Stromal cell of bone marrow (primary cell): ENCODE measurements around the gene TAL2.
A peak's percentile ranks its signal among the peaks of the same experiment; 100 is the strongest.

Source experiments
- DNase-seq: peaks from one replicate; pipeline ENCODE4 v3.0.0-alpha.2; 2012; ENCODE audit warnings: low read depth

The TAL2 gene

DNA sequence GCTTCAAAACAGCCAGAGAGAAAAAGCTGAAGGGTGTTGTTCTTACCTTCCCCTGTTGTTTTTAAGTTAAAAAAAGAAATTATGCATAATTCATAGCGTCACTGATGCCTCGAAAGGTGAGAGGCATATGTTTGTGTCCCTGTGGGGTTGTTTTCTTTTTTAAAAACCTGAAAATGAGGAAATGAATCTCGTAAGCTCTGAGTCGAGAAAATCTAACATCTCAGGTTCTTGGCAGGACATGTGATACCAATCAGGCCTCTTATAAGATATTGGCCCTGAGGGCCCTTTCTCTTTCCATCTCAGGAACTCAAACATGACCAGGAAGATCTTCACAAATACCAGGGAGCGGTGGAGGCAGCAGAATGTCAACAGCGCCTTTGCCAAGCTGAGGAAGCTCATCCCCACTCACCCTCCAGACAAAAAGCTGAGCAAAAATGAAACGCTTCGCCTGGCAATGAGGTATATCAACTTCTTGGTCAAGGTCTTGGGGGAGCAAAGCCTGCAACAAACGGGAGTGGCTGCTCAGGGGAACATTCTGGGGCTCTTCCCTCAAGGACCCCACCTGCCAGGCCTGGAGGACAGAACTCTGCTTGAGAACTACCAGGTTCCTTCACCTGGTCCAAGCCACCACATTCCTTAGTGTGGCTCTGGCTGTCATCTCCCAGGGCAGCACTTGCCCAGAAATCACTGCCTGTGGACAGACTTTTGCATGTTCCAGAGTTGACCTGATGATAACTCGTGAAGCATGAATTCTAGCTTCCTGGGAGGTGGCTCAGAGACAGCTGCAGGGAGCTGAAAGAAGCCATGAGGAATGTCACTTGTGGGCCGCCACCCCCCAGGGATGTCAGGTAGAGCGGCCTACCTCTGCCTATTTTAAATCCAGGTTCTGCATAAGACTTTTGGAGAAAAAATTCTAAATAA is at the start of gene TAL2:
TAL2 (plus strand) TSS at position 274 of the 921 bp plus-strand sequence; CDS start at position 314, 40 bp downstream.
- no peak for DNase-seq

DNA sequence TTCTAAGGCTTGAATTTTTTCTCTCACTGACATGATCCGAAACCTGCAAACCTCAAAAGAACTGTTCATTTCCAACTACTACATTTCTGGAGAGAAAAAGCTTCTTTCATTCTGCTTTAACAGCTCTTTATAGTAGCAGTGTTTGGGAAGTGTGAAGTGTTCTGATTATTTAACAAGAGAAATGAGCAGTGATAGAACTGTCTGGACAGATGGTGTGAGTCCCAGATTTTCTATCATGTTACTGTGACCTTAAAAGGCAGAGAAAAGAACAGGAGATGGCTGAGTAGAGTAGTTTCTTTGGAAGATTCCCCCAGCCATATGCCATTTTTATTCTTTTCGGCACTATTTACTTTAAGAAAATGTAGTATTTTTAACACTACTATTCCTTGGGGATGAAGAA is 41.3 kb upstream of the TAL2 start:
- no peak for DNase-seq

GRCh38 chr9:105625088-105625487 is 37.2 kb upstream of the TAL2 start:
- no peak for DNase-seq

GRCh38 chr9:105632807-105633206 is 29.4 kb upstream of the TAL2 start:
- no peak for DNase-seq

- no peak for DNase-seq
Observed at GRCh38 chr9:105633411-105633810, 28.8 kb upstream of the TAL2 start.

GRCh38 chr9:105636331-105636730 is 25.9 kb upstream of the TAL2 start:
- DNase-seq: no peak

DNA sequence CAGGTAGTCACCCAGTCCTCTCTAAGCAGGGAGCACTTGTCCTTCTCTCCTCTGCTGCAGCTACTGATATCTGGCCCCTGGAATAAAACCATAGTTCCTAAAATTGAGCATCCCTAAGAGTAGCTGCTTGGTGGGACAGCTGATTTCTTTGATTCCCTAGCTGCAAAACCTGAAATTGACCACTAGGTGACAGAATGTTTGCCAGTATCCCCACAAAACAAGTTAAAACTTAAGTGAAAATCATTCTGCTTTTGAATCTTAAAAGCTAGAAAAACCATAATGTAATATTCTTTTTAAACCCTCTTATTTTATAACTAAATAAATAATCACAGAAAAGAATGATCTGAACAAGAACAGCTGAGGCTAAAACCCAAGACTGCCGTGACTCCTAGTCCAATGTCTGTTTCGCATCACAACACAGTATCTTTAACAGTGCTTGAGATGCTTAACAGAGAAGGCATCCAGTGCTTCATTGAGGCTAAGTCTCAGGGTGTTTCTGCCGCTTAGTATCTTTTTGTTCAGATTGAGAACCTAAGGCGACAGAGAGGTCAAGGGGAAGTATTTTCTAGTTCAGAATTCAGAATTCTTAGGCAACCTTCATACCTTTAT is 24.4 kb upstream of the TAL2 start:
- DNase-seq: peak; percentile 1

DNA sequence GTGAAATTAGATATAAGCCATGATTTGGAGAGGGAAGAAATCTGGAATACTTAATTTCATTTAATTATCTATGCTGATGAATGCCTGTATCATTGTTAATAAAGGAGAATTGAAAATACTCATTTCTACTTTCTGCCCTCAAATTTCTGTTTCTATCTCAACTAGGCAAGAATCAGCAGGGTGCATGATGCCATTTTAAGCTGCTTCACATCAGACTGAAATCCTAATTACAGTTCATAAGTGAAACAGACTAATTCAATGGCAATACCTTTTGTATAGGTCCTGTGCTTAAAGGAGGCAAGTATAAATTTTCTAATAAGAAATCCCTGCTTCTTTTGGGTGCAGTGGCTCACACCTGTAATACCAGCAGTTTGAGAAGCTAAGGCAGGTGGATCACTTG is 22.3 kb upstream of the TAL2 start:
- DNase-seq: no peak

DNA sequence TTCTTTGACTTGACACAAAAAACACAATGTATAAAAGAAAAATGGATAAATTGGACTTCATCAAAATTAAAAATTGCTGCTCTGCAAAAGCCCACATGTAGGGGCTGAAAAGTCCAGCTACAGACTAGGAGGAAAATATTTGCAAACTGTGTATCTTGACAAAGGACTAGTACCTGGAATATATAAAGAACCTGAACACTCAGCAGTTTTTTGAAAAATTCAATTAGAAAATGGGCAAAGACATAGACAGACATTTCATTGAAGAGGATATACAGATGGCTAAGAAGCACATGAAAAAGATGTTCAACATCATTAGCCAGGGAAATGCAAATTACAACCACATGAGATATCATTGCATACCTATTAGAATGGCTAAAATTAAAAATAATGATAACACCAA is 18.5 kb upstream of the TAL2 start:
- no peak for DNase-seq

- no peak for DNase-seq
Observed at GRCh38 chr9:105646879-105647594, 15.2 kb upstream of the TAL2 start.

- no peak for DNase-seq
Observed at GRCh38 chr9:105647595-105648349, 14.5 kb upstream of the TAL2 start.

GRCh38 chr9:105651806-105652205 is 10.5 kb upstream of the TAL2 start:
- DNase-seq: no peak

- DNase-seq: no peak
Observed at GRCh38 chr9:105656131-105656921, 5.9 kb upstream of the TAL2 start.

DNA sequence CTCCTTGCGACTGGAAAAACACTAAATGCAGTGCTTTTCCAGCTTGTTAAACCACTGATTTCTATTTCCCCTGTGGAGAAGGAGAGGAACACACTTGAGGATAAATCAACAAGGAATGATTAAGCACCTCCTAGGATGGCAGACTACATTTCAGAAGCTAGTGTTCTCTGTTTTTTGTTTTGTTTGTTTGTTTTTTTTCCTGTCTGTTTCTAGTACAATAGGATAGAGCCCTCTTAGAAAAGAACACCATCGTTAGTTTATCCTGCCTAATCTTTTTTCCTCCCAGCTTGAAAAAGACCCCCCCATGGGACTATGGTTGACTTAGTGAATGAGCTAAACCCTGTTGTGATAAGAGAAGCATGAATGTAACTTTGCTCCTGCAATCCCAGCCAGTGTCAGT is 3.9 kb upstream of the TAL2 start:
- DNase-seq: no peak

DNA sequence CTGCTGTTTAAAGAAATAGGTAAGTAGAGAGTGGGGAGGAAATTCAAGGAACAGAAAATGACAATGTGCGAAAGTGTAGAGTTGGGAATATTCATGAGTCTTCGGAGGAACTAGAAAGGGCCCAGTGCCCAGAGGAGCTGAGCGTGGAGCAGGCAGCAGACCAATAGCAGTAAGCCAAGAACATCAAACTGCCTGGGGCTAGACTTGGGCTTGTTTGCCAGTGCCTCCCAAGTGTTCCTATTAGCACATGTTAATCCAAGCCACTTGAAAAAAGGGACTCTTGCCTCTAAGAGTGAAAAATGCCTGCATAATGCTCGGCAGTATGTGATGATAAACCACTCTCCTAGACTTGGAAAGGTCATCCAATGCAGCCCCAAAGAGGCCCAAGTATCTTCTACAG is 1.2 kb upstream of the TAL2 start:
- no peak for DNase-seq

- DNase-seq: no peak
Observed at GRCh38 chr9:105663914-105664313, 1.7 kb downstream of the TAL2 start.

DNA sequence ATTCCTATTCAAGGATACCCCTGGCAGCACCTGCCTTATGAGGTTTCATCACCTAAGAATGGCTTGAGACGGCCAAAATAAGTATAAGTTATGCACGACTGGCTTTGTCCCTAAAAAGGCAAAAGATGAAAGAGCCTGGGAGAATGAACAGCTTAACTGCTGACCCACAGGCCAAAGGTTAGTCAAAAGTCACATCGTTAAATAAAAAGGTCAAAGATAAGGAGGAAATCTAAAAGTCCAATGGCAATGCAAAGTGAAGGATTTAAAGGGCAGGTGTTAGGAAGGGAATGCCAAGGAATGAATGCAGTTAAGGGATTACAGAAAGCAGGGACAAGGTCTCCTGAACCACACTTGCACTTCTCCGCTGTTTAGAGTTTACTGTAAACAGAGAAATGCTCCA is 5.6 kb downstream of the TAL2 start:
- no peak for DNase-seq

GRCh38 chr9:105670315-105670714 is 8.1 kb downstream of the TAL2 start:
- no peak for DNase-seq

- no peak for DNase-seq
Observed at GRCh38 chr9:105670775-105671174, 8.5 kb downstream of the TAL2 start.

DNA sequence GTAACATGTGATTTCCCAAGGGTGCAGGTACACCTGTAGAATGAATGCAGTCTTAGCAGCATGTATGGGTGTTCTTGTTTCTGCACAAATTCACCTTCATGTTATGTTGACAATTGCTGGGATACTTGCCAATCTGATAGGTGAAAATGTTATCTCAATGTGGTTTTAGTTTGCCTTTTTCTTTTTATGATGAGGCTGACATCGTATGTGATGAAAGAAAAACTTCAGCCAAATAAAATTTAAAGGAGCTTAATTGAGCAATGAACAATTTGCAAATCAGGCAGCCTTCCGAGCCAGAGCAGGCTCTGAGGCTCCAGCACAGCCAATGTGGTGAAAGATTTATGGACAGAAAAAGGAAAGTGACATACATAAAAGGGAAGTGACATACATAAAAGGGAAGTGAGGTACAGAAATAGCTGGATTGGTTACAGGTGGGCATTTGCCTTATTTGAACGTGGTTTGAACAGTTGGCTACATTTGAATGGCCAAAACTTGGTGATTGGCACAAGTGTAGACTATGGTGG is 10.5 kb downstream of the TAL2 start:
- no peak for DNase-seq

DNA sequence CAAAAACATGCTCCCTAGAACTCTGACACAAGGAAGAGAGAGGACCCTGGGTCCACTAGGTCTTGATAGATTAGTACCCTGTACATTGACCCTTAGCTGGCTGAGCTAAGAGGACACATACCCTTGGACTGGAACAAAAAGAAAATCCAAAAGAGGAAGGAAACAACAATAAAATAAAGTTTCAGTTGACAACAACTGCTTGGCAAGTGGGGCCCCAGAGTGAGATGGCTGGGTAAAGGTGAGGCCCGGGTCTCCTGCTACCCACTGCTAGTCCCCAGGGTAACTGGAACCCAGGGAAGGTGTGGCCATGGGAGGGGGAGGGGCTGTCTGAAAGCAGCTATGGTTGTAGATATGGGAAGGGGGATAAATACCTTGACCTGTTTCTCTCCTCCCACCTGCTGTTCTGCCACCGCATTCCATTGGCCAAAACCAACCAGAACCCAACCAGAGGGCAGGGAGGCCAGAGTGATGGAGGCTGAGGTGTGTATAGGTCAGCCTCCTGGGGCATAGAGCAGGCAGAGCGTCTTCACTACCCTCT is 11.7 kb downstream of the TAL2 start:
- no peak for DNase-seq
